Neural progenitor cell (in vitro differentiated cells): ENCODE results near the gene SH3TC1. TPM values are rescaled to one million over a fixed set of nuclear protein-coding genes. Genes with fewer than 3 reads are reported as not detected.

Source experiments
- DNase-seq: peaks from one replicate; pipeline ENCODE4 v3.0.0-alpha.2; 2016; ENCODE audit warnings: low spot score
- H2AFZ ChIP-seq: fragments of 200-600 bp; sonication (generic); replicated peaks from 2 replicates; pipeline ENCODE4 v1.6.1; 2016; ENCODE audit warnings: antibody characterized with exemption
- H3F3A ChIP-seq: fragments of 200-600 bp; sonication (generic); 2 replicates; pipeline ENCODE4 v1.6.1; 2016; ENCODE audit warnings: antibody characterized with exemption, low read depth
- H3K27ac ChIP-seq: fragments of 200-600 bp; sonication (generic); 2 replicates; pipeline ENCODE4 v1.5.1; 2016; ENCODE audit warnings: mild to moderate bottlenecking
- H3K27me3 ChIP-seq: fragments of 200-600 bp; sonication (generic); 2 replicates; pipeline ENCODE4 v1.6.1; 2016; ENCODE audit warnings: mild to moderate bottlenecking, moderate library complexity
- H3K36me3 ChIP-seq: fragments of 200-600 bp; sonication (generic); 2 replicates; pipeline ENCODE4 v1.5.1; 2016
- H3K4me1 ChIP-seq: fragments of 200-600 bp; sonication (generic); 2 replicates; pipeline ENCODE4 v1.6.1; 2016; ENCODE audit warnings: mixed run types
- H3K4me2 ChIP-seq: fragments of 200-600 bp; sonication (generic); 2 replicates; pipeline ENCODE4 v1.6.1; 2016
- H3K4me3 ChIP-seq: fragments of 200-600 bp; sonication (generic); 2 replicates; pipeline ENCODE4 v1.5.1; 2016
- H3K79me2 ChIP-seq: fragments of 200-600 bp; sonication (generic); 2 replicates; pipeline ENCODE4 v1.6.1; 2016; ENCODE audit warnings: low read depth
- H3K9ac ChIP-seq: fragments of 200-600 bp; sonication (generic); 2 replicates; pipeline ENCODE4 v1.6.1; 2016
- H3K9me3 ChIP-seq: fragments of 200-600 bp; sonication (generic); 2 replicates; pipeline ENCODE4 v1.5.1; 2016; ENCODE audit warnings: low read depth
- H4K20me1 ChIP-seq: fragments of 200-600 bp; sonication (generic); 2 replicates; pipeline ENCODE4 v1.6.1; 2016; ENCODE audit warnings: low read depth
- H3K27ac Mint-ChIP-seq: 3 replicates; pipeline ENCODE4 v1.8.0; 2021; ENCODE audit warnings: mixed read lengths
- H3K27me3 Mint-ChIP-seq: 2 replicates; pipeline ENCODE4 v1.8.0; 2022; ENCODE audit warnings: low read depth, mild to moderate bottlenecking, inconsistent platforms, moderate library complexity, mixed read lengths; ENCODE audit not compliant: insufficient read depth
- H3K36me3 Mint-ChIP-seq: 3 replicates; pipeline ENCODE4 v1.8.0; 2021; ENCODE audit warnings: mixed read lengths
- H3K4me1 Mint-ChIP-seq: 3 replicates; pipeline ENCODE4 v1.8.0; 2021; ENCODE audit warnings: mixed read lengths
- H3K4me3 Mint-ChIP-seq: 3 replicates; pipeline ENCODE4 v1.8.0; 2021; ENCODE audit warnings: mild to moderate bottlenecking, moderate library complexity, mixed read lengths
- H3K9me3 Mint-ChIP-seq: 3 replicates; pipeline ENCODE4 v1.8.0; 2020; ENCODE audit warnings: mixed read lengths
- CTCF ChIP-seq: fragments of 200-600 bp; sonication (generic); IDR thresholded peaks from 2 replicates; pipeline ENCODE4 v1.5.1; 2017; ENCODE audit warnings: antibody characterized with exemption, mild to moderate bottlenecking
- EZH2 ChIP-seq: fragments of 200-600 bp; sonication (generic); IDR thresholded peaks from 2 replicates; pipeline ENCODE4 v1.6.1; 2017; ENCODE audit warnings: antibody characterized with exemption, mild to moderate bottlenecking, moderate library complexity
- EZH2phosphoT487 ChIP-seq: fragments of 200-600 bp; sonication (generic); IDR thresholded peaks from 2 replicates; pipeline ENCODE4 v1.6.1; 2017; ENCODE audit warnings: antibody characterized with exemption
- total RNA-seq: library from RNA; depleted of rRNA; stranded (reverse); fragments of >200 nt; gene quantifications from 2 replicates; pipeline ENCODE4 v1.2.3, GENCODE V29; 2015; ENCODE audit warnings: low replicate concordance

The SH3TC1 gene
- total RNA-seq, 1 donor from 2014 or later, result 0.22 TPM

DNA sequence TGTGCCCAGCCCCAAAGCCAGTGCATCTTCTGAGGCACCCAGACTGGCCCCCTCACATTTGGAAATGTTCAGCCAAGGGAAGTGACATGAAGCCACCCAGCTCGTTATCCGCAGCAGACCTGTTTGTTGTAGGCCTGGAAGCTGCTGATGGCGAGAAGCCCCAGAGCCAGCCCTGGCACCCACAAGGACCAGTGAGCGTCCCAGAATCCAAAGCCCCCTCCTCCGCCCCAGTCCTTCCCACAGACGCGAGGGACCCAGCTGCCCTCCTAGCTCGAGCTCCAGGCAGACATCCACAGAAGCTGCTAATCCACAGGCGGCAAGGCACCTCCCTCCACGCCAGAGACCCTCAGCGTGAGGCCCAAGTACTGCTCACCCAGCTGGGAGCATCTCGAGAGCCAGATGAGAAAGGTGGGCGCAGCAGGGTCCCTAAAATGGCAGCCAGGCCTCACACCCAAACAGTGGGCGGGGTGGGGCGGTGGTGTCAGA, 47.9 kb upstream of the SH3TC1 start:
- H3K9me3 ChIP-seq, result no peaks in the 10 kb centered on the region
- peaks cover 11% of the 10 kb centered on the region for H3K4me1 Mint-ChIP-seq

GRCh38 chr4:8152090-8152864, 46.8 kb upstream of the SH3TC1 start:
- no peaks in the 10 kb centered on the region for H3K36me3 Mint-ChIP-seq
- peaks cover 7% of the 10 kb centered on the region for H3K4me1 Mint-ChIP-seq
- no peak overlapping the region for H2AFZ ChIP-seq
- no peak overlapping the region for H3K9ac ChIP-seq
- H3K27me3 Mint-ChIP-seq, result peaks cover 15% of the 10 kb centered on the region
- no peaks in the 10 kb centered on the region for H3K79me2 ChIP-seq
- no peaks in the 10 kb centered on the region for H3K9me3 Mint-ChIP-seq
- H3F3A ChIP-seq, result no peaks in the 10 kb centered on the region
- H3K4me1 ChIP-seq, result no peaks in the 10 kb centered on the region
- H3K9me3 ChIP-seq, result no peaks in the 10 kb centered on the region
- no peaks in the 10 kb centered on the region for H3K36me3 ChIP-seq
- no peak overlapping the region for H3K27ac Mint-ChIP-seq
- TF ChIP-seq CTCF, result no peak
- no peak for TF ChIP-seq EZH2phosphoT487
- TF ChIP-seq EZH2, result no peak
- no peak overlapping the region for H3K4me2 ChIP-seq
- H3K4me3 ChIP-seq, result no peak overlapping the region
- H3K27me3 ChIP-seq, result peaks cover 29% of the 10 kb centered on the region
- no peak for DNase-seq
- H3K27ac ChIP-seq, result no peak overlapping the region
- no peak overlapping the region for H3K4me3 Mint-ChIP-seq
- peaks cover 5% of the 10 kb centered on the region for H4K20me1 ChIP-seq

More for the DNA sequence above, 47.9 kb upstream of the SH3TC1 start:
- Histone ChIP-seq H3F3A (no peaks in the 10 kb centered on the region), H3K4me3 (no peak overlapping the region), H3K4me1 (no peaks in the 10 kb centered on the region), H3K9ac (no peak overlapping the region), H4K20me1 (no peaks in the 10 kb centered on the region), H3K36me3 (no peaks in the 10 kb centered on the region), H2AFZ (no peak overlapping the region), H3K4me2 (no peak overlapping the region), H3K27ac (no peak overlapping the region), H3K27me3 (peaks cover 18% of the 10 kb centered on the region), H3K79me2 (no peaks in the 10 kb centered on the region)
- H3K36me3 Mint-ChIP-seq, result no peaks in the 10 kb centered on the region
- no peak overlapping the region for H3K27ac Mint-ChIP-seq
- H3K27me3 Mint-ChIP-seq, result peaks cover 7% of the 10 kb centered on the region
- TF ChIP-seq EZH2 (no peak), EZH2phosphoT487 (no peak), CTCF (no peak)
- H3K9me3 Mint-ChIP-seq, result no peaks in the 10 kb centered on the region
- no peak overlapping the region for H3K4me3 Mint-ChIP-seq
- DNase-seq, result no peak

DNA sequence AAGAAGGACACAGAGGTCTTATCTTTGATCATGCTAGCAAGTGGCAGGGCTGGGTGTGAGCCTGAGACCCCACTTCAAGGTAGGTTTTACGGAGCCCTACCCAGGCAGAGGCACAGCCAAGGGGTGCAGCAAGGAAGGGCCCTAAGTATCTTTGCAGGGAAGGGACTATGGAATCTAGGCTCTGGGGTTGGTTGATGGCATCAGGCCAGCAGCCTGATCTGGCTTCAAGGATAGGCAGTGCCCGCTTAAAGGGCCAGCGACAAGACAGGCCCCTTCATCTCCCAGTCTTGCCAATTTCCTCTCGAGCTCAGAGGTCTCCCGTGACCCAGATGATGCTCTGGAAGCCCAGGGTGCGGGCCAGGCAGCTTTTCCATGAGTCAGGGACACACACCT, 46.2 kb upstream of the SH3TC1 start:
- no peak overlapping the region for H3K27ac Mint-ChIP-seq
- no peak overlapping the region for H3K4me3 ChIP-seq
- TF ChIP-seq EZH2phosphoT487 (no peak), CTCF (no peak), EZH2 (no peak)
- no peaks in the 10 kb centered on the region for H3K79me2 ChIP-seq
- DNase-seq, result no peak
- no peak overlapping the region for H3K27ac ChIP-seq
- H3K27me3 ChIP-seq, result peaks cover 35% of the 10 kb centered on the region
- no peaks in the 10 kb centered on the region for H3K36me3 Mint-ChIP-seq
- no peaks in the 10 kb centered on the region for H3K4me1 ChIP-seq
- H3K27me3 Mint-ChIP-seq, result peaks cover 19% of the 10 kb centered on the region
- H4K20me1 ChIP-seq, result peaks cover 11% of the 10 kb centered on the region
- H3K4me1 Mint-ChIP-seq, result peaks cover 8% of the 10 kb centered on the region
- H3K4me2 ChIP-seq, result no peak overlapping the region
- H3K36me3 ChIP-seq, result no peaks in the 10 kb centered on the region
- H3K9me3 Mint-ChIP-seq, result no peaks in the 10 kb centered on the region
- H3K9me3 ChIP-seq, result no peaks in the 10 kb centered on the region
- no peaks in the 10 kb centered on the region for H3F3A ChIP-seq
- H3K9ac ChIP-seq, result no peak overlapping the region
- H3K4me3 Mint-ChIP-seq, result no peak overlapping the region
- no peak overlapping the region for H2AFZ ChIP-seq
